ENCODE results near the gene CUX1.

GRCh38 chr7:102080019-102080433, 262.6 kb downstream of the CUX1 start:
- no peak for TF ChIP-seq USF1 (IDR thresholded peaks at IDR 0.05)
- TF ChIP-seq ZBTB7A (IDR thresholded peaks at IDR 0.05; ENCODE audit: low read depth): no peak
- no peak for TF ChIP-seq FOXM1 (IDR thresholded peaks at IDR 0.05; ENCODE audit: borderline replicate concordance, low read depth)
- no peak for TF ChIP-seq REST (IDR thresholded peaks at IDR 0.05; ENCODE audit: low read depth)
- TF ChIP-seq MAX (IDR thresholded peaks at IDR 0.05): no peak
- no peak for TF ChIP-seq RAD21 (IDR thresholded peaks at IDR 0.05; ENCODE audit: low read depth)
- no peak for TF ChIP-seq EP300 (IDR thresholded peaks at IDR 0.05; ENCODE audit: borderline replicate concordance)
- no peak for TF ChIP-seq TAF1 (IDR thresholded peaks at IDR 0.05; ENCODE audit: low read depth)
- TF ChIP-seq CREB1 (IDR thresholded peaks at IDR 0.05; ENCODE audit: low read depth): no peak
- no peak for TF ChIP-seq CEBPB (IDR thresholded peaks at IDR 0.05)
- TF ChIP-seq NFIC (IDR thresholded peaks at IDR 0.05): no peak
- TF ChIP-seq YY1 (IDR thresholded peaks at IDR 0.05; ENCODE audit: low read depth): no peak
- TF ChIP-seq TEAD4 (IDR thresholded peaks at IDR 0.05): no peak
- TF ChIP-seq TCF12 (IDR thresholded peaks at IDR 0.05; ENCODE audit: low read depth): no peak
